SU-DHL-6 (cell line): ENCODE results near the gene ATP1B2.
A peak's percentile ranks its signal among the peaks of the same experiment; 100 is the strongest.

Experiments
- H2AFZ ChIP-seq: fragments of 200-600 bp; sonication (generic); 2 replicates; pipeline ENCODE4 v1.6.1; 2014; ENCODE audit warnings: low read depth, mild to moderate bottlenecking, moderate library complexity, mixed read lengths, antibody characterized with exemption, low read length; ENCODE audit not compliant: severe bottlenecking
- H3F3A ChIP-seq: fragments of 200-600 bp; shearing (Covaris generic); 2 replicates; pipeline ENCODE4 v1.6.0; 2016; ENCODE audit warnings: antibody characterized with exemption, mild to moderate bottlenecking; ENCODE audit not compliant: insufficient read depth
- H3K27ac ChIP-seq: fragments of 200-600 bp; sonication (generic); 2 replicates; pipeline ENCODE4 v1.5.1; 2016; ENCODE audit warnings: low read depth, mild to moderate bottlenecking, low read length, moderate library complexity, mixed read lengths
- H3K27me3 ChIP-seq: fragments of 200-600 bp; sonication (generic), shearing (Covaris generic); 2 replicates; pipeline ENCODE4 v1.6.0; 2014; ENCODE audit warnings: mild to moderate bottlenecking, low read length
- H3K36me3 ChIP-seq: fragments of 200-600 bp; sonication (generic); 2 replicates; pipeline ENCODE4 v1.6.1; 2014; ENCODE audit warnings: mild to moderate bottlenecking, low read length, mixed read lengths
- H3K4me2 ChIP-seq: fragments of 300-600, 200-600 bp; shearing (Covaris generic), sonication (generic); 2 replicates; pipeline ENCODE4 v1.6.0; 2014; ENCODE audit warnings: low read length, low read depth, mild to moderate bottlenecking; ENCODE audit not compliant: poor library complexity, severe bottlenecking
- H3K4me3 ChIP-seq: fragments of 200-600 bp; sonication (generic); 2 replicates; pipeline ENCODE4 v1.5.1; 2014; ENCODE audit warnings: antibody characterized with exemption, low read length, mild to moderate bottlenecking, mixed read lengths; ENCODE audit not compliant: insufficient read depth, poor library complexity, severe bottlenecking
- H3K79me2 ChIP-seq: fragments of 200-600 bp; sonication (generic); 2 replicates; pipeline ENCODE4 v1.6.1; 2014; ENCODE audit warnings: mild to moderate bottlenecking, low read length, moderate library complexity; ENCODE audit not compliant: insufficient read depth
- H3K9ac ChIP-seq: fragments of 200-600 bp; sonication (generic); 2 replicates; pipeline ENCODE4 v1.7.0; 2014; ENCODE audit warnings: mild to moderate bottlenecking, low read length
- H3K9me2 ChIP-seq: fragments of 200-600 bp; sonication (generic); replicated peaks from 2 replicates; pipeline ENCODE4 v1.6.1; 2014; ENCODE audit warnings: low read length; ENCODE audit not compliant: insufficient read depth
- H3K9me3 ChIP-seq: fragments of 200-600 bp; sonication (generic); 2 replicates; pipeline ENCODE4 v1.6.1; 2014; ENCODE audit warnings: low read length, mixed read lengths; ENCODE audit not compliant: insufficient read depth
- H4K20me1 ChIP-seq: fragments of 200-600 bp; sonication (generic); 2 replicates; pipeline ENCODE4 v1.6.1; 2014; ENCODE audit warnings: low read depth, mild to moderate bottlenecking, antibody characterized with exemption, low read length, moderate library complexity, mixed read lengths
- CTCF ChIP-seq: fragments of 200-600 bp; sonication (generic); IDR thresholded peaks from one replicate; pipeline ENCODE4 v1.5.1; 2017; ENCODE audit warnings: antibody characterized with exemption, mild to moderate bottlenecking, low read length, moderate library complexity; ENCODE audit not compliant: insufficient read depth, poor library complexity, severe bottlenecking
- EZH2phosphoT487 ChIP-seq: fragments of 200-600 bp; sonication (generic), shearing (Covaris generic); conservative IDR thresholded peaks from 2 replicates; pipeline ENCODE4 v1.6.1; 2018; ENCODE audit warnings: mild to moderate bottlenecking, antibody characterized with exemption, low read length, moderate library complexity, mixed read lengths

Gene ATP1B2

GRCh38 chr17:7684851-7685532 lies 34.3 kb downstream of the ATP1B2 start:
- no peaks in the 10 kb centered on the region for H3K9me3 ChIP-seq
- peak overlapping the region; percentile 87 for H3K9ac ChIP-seq
- peaks cover 15% of the 10 kb centered on the region for H3F3A ChIP-seq
- peaks cover 18% of the 10 kb centered on the region for H3K36me3 ChIP-seq
- peaks cover 75% of the 10 kb centered on the region for H3K79me2 ChIP-seq
- H4K20me1 ChIP-seq: peaks cover 26% of the 10 kb centered on the region
- H2AFZ ChIP-seq: no peak overlapping the region
- H3K4me2 ChIP-seq: peak overlapping the region; percentile 78
- H3K27me3 ChIP-seq: no peaks in the 10 kb centered on the region
- no peak overlapping the region for H3K27ac ChIP-seq
- H3K9me2 ChIP-seq: no peaks in the 10 kb centered on the region
- TF ChIP-seq EZH2phosphoT487 (no peak), CTCF (no peak)
- peak overlapping the region; percentile 86 for H3K4me3 ChIP-seq

GRCh38 chr17:7685533-7686221 lies 35.0 kb downstream of the ATP1B2 start:
- Histone ChIP-seq H3F3A (peaks cover 15% of the 10 kb centered on the region), H3K27ac (peak overlapping the region; percentile 84), H3K36me3 (peaks cover 18% of the 10 kb centered on the region), H3K79me2 (peaks cover 70% of the 10 kb centered on the region), H3K9me3 (no peaks in the 10 kb centered on the region), H3K9ac (peak overlapping the region; percentile 87), H3K9me2 (no peaks in the 10 kb centered on the region), H3K27me3 (no peaks in the 10 kb centered on the region), H3K4me3 (peak overlapping the region; percentile 86), H2AFZ (no peak overlapping the region), H4K20me1 (peaks cover 26% of the 10 kb centered on the region), H3K4me2 (peak overlapping the region; percentile 78)
- TF ChIP-seq EZH2phosphoT487 (no peak), CTCF (no peak)

GRCh38 chr17:7686222-7687071 lies 35.7 kb downstream of the ATP1B2 start:
- Histone ChIP-seq H3K27ac (peak overlapping the region; percentile 84), H3F3A (peaks cover 15% of the 10 kb centered on the region), H3K9me3 (no peaks in the 10 kb centered on the region), H3K4me2 (peak overlapping the region; percentile 78), H3K27me3 (no peaks in the 10 kb centered on the region), H3K9ac (peak overlapping the region; percentile 87), H3K36me3 (peaks cover 18% of the 10 kb centered on the region), H3K9me2 (no peaks in the 10 kb centered on the region), H3K4me3 (peak overlapping the region; percentile 86), H2AFZ (no peak overlapping the region), H3K79me2 (peaks cover 65% of the 10 kb centered on the region), H4K20me1 (peaks cover 26% of the 10 kb centered on the region)
- no peak for TF ChIP-seq CTCF
- TF ChIP-seq EZH2phosphoT487: no peak
